HepG2 (cell line): ENCODE measurements around the gene PMM2. TPM values are rescaled to one million over a fixed set of nuclear protein-coding genes. Genes with fewer than 3 reads are reported as not detected.

Experiments used
- CCAR2 ChIP-seq: fragments of 200-400 bp; formaldehyde crosslinking; optimal IDR thresholded peaks from 2 replicates; pipeline ENCODE3; 2018; ENCODE audit warnings: low read depth, mild to moderate bottlenecking, low read length, moderate library complexity
- CENPT ChIP-seq: sonication (generic); formaldehyde crosslinking; IDR thresholded peaks from 2 replicates; pipeline ENCODE4 v1.8.0; 2022; ENCODE audit warnings: low read depth, mild to moderate bottlenecking, moderate library complexity, missing genetic modification reagents
- GPN1 ChIP-seq: sonication (generic); formaldehyde crosslinking; IDR thresholded peaks from 2 replicates; pipeline ENCODE4 v1.5.1; 2020; ENCODE audit warnings: missing genetic modification reagents, borderline replicate concordance
- HDAC2 ChIP-seq: sonication (generic); formaldehyde crosslinking; IDR thresholded peaks from 2 replicates; pipeline ENCODE4 v1.4.0; 2020; ENCODE audit warnings: missing genetic modification reagents
- IKZF1 ChIP-seq: fragments of 450-650 bp; IDR thresholded peaks from 2 replicates; pipeline ENCODE4 v1.7.1; 2016
- ISL2 ChIP-seq: sonication (generic); formaldehyde crosslinking; IDR thresholded peaks from 2 replicates; pipeline ENCODE4 v1.5.0; 2020; ENCODE audit warnings: missing genetic modification reagents
- MAZ ChIP-seq, 2 experiments: sonication (generic) in 1 of 2; formaldehyde crosslinking in 1 of 2; IDR thresholded peaks; 2 replicates each; pipeline versions ENCODE4 v1.5.0 to v1.6.1; 2012 to 2020; ENCODE audit warnings: low read depth in 2 of 2, mild to moderate bottlenecking in 2 of 2, borderline replicate concordance in 1 of 2, improper control_type of control experiment in 1 of 2, low read length in 1 of 2, missing genetic modification reagents in 1 of 2, moderate library complexity in 1 of 2
- MED1 ChIP-seq: sonication (generic); formaldehyde crosslinking; IDR thresholded peaks from 2 replicates; pipeline ENCODE4 v1.4.0; 2020; ENCODE audit warnings: missing genetic modification reagents
- NFYB ChIP-seq: sonication (generic); formaldehyde crosslinking; IDR thresholded peaks from 2 replicates; pipeline ENCODE4 v1.4.0; 2020; ENCODE audit warnings: missing genetic modification reagents
- PAF1 ChIP-seq: IDR thresholded peaks from 2 replicates; pipeline ENCODE4 v1.6.1; 2016; ENCODE audit warnings: missing genetic modification reagents, missing compliant biosample characterization
- RBFOX2 ChIP-seq: fragments of 200-400 bp; formaldehyde crosslinking; IDR thresholded peaks from 2 replicates; pipeline ENCODE4 v1.6.1; 2017; ENCODE audit warnings: low read depth, mild to moderate bottlenecking, low read length
- RORA ChIP-seq: sonication (generic); formaldehyde crosslinking; IDR thresholded peaks from 2 replicates; pipeline ENCODE4 v1.5.0; 2020; ENCODE audit warnings: mild to moderate bottlenecking, missing genetic modification reagents, moderate library complexity
- SMC3 ChIP-seq: IDR thresholded peaks from 2 replicates; pipeline ENCODE4 v1.6.1; 2011; ENCODE audit warnings: low read length, improper control_type of control experiment
- SPEN ChIP-seq: sonication (generic); formaldehyde crosslinking; IDR thresholded peaks from 2 replicates; pipeline ENCODE4 v1.5.1; 2020; ENCODE audit warnings: low read depth, mild to moderate bottlenecking, missing genetic modification reagents
- THRA ChIP-seq: sonication (generic); formaldehyde crosslinking; IDR thresholded peaks from 2 replicates; pipeline ENCODE4 v1.4.0; 2020; ENCODE audit warnings: missing genetic modification reagents, borderline replicate concordance
- TOPORS ChIP-seq: sonication (generic); formaldehyde crosslinking; IDR thresholded peaks from 2 replicates; pipeline ENCODE4 v1.8.0; 2023; ENCODE audit warnings: mild to moderate bottlenecking, missing genetic modification reagents
- XRCC5 ChIP-seq: fragments of 200-400 bp; formaldehyde crosslinking; optimal IDR thresholded peaks from 2 replicates; pipeline ENCODE3; 2017; ENCODE audit warnings: mild to moderate bottlenecking, low read length
- ZBTB39 ChIP-seq: sonication (generic); formaldehyde crosslinking; IDR thresholded peaks from 2 replicates; pipeline ENCODE4 v1.5.0; 2020; ENCODE audit warnings: missing genetic modification reagents
- ZNF33A ChIP-seq: sonication (generic); formaldehyde crosslinking; IDR thresholded peaks from 2 replicates; pipeline ENCODE4 v1.5.1; 2020; ENCODE audit warnings: missing genetic modification reagents, mild to moderate bottlenecking, moderate library complexity, borderline replicate concordance
- ZNF33B ChIP-seq: sonication (generic); formaldehyde crosslinking; IDR thresholded peaks from 2 replicates; pipeline ENCODE4 v1.5.1; 2020; ENCODE audit warnings: mild to moderate bottlenecking, missing genetic modification reagents
- ZNF761 ChIP-seq: sonication (generic); formaldehyde crosslinking; conservative IDR thresholded peaks from 2 replicates; pipeline ENCODE4 v1.4.0; 2020; ENCODE audit warnings: mild to moderate bottlenecking, missing genetic modification reagents
- ZNF792 ChIP-seq: IDR thresholded peaks from 2 replicates; pipeline ENCODE4 v1.6.1; 2016
- polyA plus RNA-seq, 8 experiments: library from polyadenylated mRNA; depleted of rRNA in 3 of 8; stranded (reverse) in 7 of 8; unstranded in 1 of 8; fragments of >200 nt; fragmentation: Illumina TruSeq in 4 of 8; extraction: Trizol in 4 of 8; gene quantifications; 2 replicates each; pipeline versions ENCODE4 v1.2.1 to v1.2.3, GENCODE V29; 2011 to 2016; ENCODE audit warnings: low read depth in 4 of 8, missing spikeins in 1 of 8, mixed read lengths in 1 of 8; ENCODE audit not compliant: insufficient read depth in 1 of 8
- total RNA-seq, 5 experiments: library from RNA; depleted of rRNA; stranded (reverse); fragments of >200 nt; fragmentation: Illumina TruSeq; extraction: Trizol; gene quantifications; 2 replicates each; pipeline ENCODE4 v1.2.3, GENCODE V29; 2016; ENCODE audit warnings: low read depth in 1 of 5
- TF ChIP-seq, protein P1 (sequence below): sonication (generic); formaldehyde crosslinking; IDR thresholded peaks from 2 replicates; pipeline ENCODE4 v1.8.1; 2023; ENCODE audit warnings: mild to moderate bottlenecking, missing genetic modification reagents, borderline replicate concordance
- TF ChIP-seq, protein P2 (sequence below): fragments of 450-650 bp; IDR thresholded peaks from 2 replicates; pipeline ENCODE4 v1.6.1; 2016
- TF ChIP-seq, protein P3 (sequence below): sonication (generic); formaldehyde crosslinking; conservative IDR thresholded peaks from 2 replicates; pipeline ENCODE4 v1.4.0; 2020; ENCODE audit warnings: missing genetic modification reagents

PMM2 gene
- total and polyA plus RNA-seq, 2 of the 13 experiments (the other 11 are each of a cell fraction or from before 2014, with no cell fraction given) = 52.2 to 93.7 TPM

DNA sequence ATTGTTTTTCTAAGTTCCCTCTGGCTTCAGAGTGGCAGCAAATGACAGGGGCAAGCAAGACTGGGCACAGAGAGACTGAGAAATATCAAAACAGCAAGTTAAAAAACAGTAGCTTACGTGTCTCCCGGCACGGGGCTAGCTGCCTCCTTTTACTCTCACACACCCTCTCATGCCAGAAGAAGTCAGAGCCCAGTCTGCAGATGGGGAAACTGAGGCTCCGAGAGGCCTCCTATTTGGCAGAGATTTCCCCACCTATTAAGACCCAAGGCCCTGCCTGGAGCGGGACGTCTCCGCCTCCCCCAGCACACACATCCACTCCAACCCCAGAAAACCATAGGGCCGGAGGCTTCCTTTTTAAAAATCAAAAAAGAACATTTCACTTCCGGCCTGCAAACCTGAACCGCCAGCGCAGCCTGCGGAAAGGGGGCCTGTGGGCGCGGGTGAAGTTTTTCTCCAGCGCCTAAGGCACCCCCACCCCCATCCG, 70.3 kb downstream of the PMM2 start (continued):
- TF ChIP-seq NFYB (CRISPR knock-in tag) (no peak), HDAC2 (CRISPR knock-in tag) (no peak), SMC3 (no peak), SPEN (CRISPR knock-in tag) (no peak), ZNF33A (CRISPR knock-in tag) (no peak), ZNF33B (no peak), ZBTB39 (CRISPR knock-in tag) (no peak), CENPT (CRISPR knock-in tag) (no peak), CCAR2 (no peak), ZNF792 (CRISPR knock-in tag) (no peak), MAZ (IDR thresholded peaks at IDR 0.05; ENCODE audit: borderline replicate concordance, low read depth, low read length) (no peak), MAZ (CRISPR knock-in tag; IDR thresholded peaks at IDR 0.05; ENCODE audit: low read depth) (no peak), IKZF1 (no peak), MED1 (CRISPR knock-in tag) (no peak), ZNF761 (no peak), RORA (peak; percentile 96; the same call in 1 of the 2 replicates), ISL2 (no peak; the same call in 1 of the 2 replicates), GPN1 (CRISPR knock-in tag) (no peak), XRCC5 (no peak), THRA (CRISPR knock-in tag) (no peak; the same call in 1 of the 2 replicates), TOPORS (no peak), PAF1 (no peak), RBFOX2 (no peak)
- TF ChIP-seq, protein P1, sequence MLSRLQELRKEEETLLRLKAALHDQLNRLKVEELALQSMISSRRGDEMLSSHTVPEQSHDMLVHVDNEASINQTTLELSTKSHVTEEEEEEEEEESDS = no peak
- TF ChIP-seq, protein P2, sequence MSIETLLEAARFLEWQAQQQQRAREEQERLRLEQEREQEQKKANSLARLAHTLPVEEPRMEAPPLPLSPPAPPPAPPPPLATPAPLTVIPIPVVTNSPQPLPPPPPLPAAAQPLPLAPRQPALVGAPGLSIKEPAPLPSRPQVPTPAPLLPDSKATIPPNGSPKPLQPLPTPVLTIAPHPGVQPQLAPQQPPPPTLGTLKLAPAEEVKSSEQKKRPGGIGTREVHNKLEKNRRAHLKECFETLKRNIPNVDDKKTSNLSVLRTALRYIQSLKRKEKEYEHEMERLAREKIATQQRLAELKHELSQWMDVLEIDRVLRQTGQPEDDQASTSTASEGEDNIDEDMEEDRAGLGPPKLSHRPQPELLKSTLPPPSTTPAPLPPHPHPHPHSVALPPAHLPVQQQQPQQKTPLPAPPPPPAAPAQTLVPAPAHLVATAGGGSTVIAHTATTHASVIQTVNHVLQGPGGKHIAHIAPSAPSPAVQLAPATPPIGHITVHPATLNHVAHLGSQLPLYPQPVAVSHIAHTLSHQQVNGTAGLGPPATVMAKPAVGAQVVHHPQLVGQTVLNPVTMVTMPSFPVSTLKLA = no peak
- TF ChIP-seq, protein P3, sequence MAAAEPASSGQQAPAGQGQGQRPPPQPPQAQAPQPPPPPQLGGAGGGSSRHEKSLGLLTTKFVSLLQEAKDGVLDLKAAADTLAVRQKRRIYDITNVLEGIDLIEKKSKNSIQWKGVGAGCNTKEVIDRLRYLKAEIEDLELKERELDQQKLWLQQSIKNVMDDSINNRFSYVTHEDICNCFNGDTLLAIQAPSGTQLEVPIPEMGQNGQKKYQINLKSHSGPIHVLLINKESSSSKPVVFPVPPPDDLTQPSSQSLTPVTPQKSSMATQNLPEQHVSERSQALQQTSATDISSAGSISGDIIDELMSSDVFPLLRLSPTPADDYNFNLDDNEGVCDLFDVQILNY = no peak
